GM18870 (cell line): ENCODE data around the gene CNOT6.

ENCODE experiments used
- ATAC-seq: cut with Tn5 transposase; IDR thresholded peaks from one replicate; pipeline ENCODE4 v1.9.1; 2021; ENCODE audit warnings: moderate library complexity; ENCODE audit not compliant: unreplicated experiment

Gene CNOT6

DNA sequence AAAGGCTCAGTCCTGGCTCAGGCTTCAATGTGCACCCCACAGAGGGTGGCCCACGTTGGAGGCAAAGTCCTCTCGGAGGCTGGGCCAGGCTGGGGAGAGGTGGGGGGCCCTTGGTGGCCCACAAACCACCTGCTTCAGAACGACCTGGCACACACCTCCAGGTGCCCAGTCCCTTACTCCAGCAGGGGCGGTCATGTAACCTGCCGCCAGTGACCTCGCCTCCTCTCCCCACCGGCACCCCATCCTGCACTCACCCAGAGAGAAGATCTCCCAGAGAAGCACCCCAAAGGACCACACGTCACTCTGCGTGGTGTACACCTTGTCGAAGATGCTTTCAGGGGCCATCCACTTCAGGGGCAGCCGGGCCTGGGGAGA, 119.6 kb downstream of the CNOT6 start:
- no peak for ATAC-seq

DNA sequence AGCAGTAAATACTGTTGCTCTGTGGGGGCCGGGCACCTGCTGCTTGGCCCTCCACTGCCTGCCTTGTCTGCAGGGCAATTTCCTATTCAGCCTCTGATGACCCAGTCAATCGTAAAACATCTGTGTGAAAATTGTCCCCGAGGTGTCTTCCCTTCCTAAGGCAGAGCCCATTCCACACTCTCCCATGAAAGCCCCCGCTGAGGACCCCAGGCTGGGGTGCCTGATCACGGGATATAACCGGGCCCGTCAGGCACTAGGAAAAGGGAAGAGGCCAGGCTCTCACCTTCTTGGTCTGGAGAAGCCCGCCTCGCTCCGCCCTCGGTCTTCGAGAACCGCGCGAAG, 124.3 kb downstream of the CNOT6 start:
- ATAC-seq, result no peak

DNA sequence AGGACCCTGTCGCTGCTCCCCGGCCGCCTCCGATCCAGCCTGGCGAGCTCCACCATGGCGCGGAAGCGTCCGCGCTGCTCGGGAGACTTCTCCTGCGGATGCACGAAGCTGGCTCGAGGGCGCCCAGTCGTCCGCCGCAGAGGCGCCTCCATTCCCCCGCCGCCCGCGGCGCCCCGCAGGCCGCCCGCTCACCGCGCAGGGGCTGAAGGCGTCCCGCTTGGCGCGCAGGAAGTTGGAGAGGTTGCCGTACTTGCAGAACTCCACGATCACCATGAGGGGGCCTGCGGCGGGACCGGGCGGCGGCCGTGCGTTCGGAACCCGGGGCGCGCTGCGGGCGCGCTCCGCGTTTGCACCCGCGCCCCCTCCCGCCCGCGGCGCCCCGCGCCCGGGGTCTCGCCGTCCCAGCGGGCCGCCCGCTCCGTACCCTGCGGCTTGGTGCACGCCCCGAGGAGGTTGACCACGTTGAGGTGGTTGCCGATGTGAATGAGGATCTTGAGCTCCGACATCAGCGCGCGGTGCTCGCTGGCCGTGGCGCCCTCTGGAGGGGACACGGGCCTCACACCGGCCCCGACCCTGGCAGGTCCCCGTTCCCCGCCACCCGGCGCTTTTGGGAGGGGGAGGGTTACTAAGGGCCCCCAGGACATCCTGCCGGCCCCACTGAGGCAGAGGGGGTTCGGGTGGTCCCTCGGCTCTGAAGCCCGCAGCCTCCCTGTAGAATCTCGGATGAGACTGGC, 124.8 kb downstream of the CNOT6 start:
- no peak for ATAC-seq

DNA sequence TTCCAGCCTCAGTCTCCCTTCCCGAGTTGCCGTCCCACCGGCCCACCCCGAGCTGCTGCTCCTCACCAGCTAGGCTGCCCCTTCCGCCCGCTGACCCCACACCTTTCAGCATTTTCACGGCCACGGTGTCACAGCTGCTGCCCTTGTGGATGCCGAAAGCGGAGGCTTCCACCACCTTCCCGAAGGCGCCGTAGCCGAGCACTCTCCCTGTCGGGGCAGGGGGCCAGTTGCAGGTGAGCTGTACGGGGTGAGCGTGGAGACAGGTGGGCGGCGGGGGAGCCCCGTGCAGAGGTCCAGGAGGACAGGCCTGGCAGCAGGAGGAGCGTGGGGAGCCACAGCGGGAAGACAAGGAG, 125.4 kb downstream of the CNOT6 start:
- ATAC-seq, result no peak

DNA sequence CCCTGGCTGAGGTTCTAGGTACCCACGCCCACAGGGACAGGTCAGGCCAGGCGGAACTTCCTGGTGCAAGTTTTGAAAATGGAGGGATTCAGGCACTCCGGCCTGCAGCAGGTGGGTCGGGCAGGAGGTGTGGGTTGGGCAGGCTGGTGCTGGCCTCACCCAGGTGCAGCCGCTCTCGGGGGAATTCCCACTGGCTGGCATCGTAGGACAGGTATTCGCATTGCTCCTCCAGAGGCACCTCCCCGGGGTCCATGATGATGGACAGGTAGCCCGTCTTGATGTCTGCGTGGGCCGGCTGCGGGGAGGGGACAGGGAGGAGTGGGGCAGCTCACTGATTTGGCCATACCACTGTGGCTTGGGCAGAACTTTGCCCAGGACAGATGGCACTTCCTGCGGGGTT, 125.8 kb downstream of the CNOT6 start:
- ATAC-seq, result no peak

DNA sequence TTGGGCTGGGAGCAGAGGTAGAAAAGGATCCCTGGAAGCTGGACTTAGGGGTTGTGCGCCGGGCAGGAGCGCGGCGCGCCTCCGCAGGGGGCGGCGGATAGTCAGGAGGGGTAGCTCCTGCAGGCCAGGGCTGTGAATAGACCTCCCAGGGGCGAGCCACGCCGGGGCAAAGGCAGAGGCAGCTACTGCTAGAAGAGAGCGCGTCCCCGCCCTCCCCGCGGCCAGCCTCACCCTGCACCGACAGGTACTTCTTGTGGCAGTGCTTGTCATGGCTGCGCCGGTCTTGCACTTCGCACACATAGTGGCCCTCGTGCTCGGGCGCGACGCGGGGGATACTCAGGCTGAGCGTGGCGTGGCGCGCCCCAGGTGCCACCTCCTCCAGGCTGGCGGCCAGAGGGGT, 127.1 kb downstream of the CNOT6 start:
- no peak for ATAC-seq

DNA sequence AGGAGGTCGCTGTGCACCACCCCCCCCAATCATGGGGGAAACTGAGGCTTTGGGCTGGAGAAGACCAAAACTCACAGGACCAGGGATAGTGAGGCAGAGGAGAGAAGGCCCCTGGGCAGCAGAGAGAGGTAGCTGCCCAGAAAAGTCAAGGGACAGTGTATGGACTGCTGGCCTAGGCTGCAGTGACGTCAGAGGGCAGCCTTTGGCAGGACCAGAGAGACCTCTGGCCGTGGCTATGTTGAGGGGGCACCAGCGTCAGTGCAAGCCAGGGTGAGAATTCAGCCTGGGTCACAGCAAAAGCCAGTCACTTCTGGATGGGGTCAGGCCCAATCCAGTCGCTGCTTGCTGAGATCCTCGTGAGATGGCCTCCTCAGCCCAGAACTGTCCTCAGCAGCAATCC, 128.7 kb downstream of the CNOT6 start:
- ATAC-seq, result no peak

DNA sequence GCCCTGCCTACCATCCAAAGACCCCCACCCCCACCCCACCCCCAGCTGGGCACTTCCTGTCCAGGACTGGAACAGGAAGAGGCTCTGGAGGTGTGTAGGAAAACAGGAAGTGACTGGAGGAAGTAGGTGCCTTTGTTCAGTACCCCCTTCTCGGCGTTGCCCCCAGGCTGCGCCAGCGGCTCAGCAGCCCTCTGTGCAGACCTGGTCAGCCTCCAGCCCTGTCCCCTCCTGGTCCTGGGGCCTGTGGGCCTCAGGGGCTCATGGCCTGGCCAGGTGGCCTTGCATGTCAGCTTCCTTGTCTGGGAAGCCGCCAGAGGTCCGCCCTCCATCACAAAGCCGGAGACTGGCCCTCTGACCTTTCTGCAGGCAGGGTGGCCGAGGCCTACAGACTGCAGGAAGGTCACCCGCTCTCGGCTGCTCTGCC, 129.2 kb downstream of the CNOT6 start:
- ATAC-seq, result no peak

DNA sequence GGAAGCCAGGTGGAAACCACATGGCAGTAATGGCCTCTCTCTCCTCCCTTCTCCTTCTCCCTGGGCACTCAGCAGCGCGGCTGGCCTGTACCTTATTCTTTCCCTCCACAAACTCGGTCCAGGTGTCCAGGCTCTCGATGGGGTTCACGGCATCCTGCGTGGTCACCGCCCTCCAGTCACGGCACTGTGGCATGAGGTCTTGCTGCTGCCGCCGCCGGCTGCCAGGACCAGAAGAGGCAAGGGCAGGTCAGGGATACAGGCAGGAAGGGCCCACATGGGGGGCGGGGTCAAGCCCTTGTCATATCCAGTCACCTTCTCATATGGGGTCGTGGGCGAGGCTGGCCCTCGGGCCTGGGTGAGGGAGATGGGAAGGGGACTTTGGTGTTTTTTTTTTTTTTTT, 129.7 kb downstream of the CNOT6 start:
- ATAC-seq, result no peak

DNA sequence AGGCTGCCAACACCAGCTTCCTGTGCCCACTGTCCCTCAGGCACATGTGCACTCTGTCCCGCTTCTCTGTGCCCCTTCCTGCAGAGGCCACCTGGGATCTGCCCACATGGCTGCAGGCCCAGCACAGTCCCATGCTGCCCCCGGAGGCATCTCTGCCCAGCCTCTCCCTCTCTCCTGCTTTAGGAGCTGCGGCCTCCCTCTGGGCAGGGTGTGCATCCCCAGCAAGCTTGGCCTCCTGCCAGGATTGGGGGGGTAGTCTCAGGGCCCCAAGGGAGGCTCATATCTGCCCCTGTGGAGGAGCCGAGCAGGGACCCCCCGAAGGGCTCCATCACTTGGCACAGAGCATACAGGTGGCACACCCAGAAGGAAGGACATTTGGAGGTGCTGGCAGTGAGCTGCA, 130.4 kb downstream of the CNOT6 start:
- no peak for ATAC-seq

DNA sequence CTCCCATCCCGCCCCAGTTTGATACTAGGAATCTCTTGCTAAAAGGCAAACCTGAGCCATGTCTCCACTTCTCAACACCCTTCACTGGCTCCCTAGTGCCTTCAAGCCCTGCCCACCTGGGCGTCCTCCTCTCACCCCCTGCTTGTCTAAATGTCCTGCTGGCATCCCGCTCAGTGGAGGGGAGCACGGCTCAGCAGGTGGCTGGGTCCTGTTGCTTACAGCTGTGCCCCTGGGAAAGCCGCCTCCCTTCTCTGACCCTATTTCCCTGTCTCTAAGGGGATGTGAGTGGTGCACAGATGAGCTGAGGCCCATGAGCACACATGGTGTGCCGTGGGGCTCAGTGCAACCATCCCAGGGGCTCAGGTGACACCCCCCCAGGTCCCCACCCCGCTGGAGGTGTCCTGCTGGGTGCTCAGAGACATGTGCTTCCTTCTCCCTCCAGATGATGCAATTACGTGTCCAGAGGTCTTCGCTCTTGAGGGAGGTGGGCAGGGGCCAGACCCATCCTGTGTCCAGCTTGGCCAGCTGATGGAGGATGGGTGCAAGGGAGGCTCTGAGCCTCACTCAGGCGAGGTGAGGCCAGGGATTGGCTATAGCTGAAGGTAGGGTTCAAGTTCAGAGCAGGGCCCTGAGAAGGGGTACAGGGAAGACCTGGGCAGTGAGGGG, 131.1 kb downstream of the CNOT6 start:
- no peak for ATAC-seq

DNA sequence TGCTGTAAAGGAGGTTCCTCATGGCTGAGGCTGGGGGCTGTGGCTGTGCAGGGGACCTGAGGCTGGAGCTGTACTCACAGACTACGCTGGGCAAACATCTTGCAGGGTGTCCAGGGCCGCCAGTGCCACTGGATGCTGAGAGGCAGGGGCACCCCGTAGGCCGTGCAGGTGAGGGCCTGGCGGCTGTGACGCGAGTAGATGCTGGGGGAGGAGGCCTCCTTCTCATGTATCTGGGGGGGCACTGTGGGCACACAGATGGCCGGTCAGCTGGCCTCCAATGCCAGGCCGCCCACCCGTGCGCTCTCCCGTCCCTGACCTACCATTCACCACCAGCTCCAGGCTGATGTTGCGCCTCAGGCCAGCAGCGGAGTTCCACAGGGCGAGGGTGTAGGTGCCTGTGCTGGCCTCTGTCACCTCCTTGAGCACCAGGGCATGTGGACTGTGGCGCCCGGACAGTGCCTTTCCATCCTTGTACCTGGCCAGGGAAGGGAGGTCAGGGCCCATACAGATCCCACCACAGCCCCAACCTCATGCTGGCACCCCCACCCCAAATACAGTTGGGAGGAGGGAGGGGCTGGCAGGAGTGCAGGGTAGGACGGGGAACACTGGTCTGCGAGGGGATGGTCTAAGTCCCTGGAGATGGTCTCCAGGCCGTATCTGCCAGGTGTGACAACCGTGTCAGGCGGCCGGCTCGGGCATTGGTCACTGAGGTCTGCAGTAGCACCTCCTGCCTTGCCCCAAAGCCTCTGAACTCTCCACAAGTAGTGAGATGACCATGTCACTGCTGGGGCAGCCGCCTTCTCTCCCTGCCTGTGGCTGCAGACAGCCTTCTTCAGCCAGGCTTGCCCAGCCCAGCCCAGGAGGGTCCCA, 131.8 kb downstream of the CNOT6 start:
- no peak for ATAC-seq

DNA sequence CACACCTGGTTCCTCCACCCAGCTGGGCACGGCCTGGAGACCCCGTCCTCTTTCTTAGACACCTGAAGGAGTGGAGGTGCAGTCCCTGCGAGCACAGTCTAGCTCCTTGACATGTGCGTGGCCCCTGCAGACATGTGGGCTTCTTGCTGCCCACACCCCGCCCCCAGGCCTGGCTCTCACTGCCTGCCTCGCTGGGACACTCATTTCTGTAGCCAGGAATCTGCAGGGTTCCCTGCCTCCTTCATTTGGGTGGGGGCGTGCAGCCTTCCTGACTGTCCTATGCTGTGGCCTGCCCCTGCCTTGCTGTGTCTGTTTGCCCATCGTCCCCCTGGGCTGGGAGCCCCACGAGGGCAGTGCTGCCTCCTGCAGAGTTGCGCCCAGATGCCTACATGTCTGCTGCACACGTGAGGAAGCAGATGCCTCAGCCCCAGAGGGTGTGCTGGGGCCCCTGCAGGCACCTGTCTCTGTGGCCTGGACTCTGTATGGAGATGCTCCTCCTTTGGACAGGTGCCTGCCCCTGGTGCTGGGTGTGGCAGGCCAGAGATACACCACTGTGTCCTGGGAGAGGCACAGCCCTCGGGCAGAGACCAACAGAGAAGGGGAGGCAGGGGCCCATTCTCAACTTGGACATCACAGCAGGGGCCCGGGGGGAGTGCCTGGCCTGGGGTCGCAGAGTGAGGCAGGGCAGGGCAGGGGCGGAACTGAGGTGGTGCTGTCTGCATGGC, 132.6 kb downstream of the CNOT6 start:
- no peak for ATAC-seq

DNA sequence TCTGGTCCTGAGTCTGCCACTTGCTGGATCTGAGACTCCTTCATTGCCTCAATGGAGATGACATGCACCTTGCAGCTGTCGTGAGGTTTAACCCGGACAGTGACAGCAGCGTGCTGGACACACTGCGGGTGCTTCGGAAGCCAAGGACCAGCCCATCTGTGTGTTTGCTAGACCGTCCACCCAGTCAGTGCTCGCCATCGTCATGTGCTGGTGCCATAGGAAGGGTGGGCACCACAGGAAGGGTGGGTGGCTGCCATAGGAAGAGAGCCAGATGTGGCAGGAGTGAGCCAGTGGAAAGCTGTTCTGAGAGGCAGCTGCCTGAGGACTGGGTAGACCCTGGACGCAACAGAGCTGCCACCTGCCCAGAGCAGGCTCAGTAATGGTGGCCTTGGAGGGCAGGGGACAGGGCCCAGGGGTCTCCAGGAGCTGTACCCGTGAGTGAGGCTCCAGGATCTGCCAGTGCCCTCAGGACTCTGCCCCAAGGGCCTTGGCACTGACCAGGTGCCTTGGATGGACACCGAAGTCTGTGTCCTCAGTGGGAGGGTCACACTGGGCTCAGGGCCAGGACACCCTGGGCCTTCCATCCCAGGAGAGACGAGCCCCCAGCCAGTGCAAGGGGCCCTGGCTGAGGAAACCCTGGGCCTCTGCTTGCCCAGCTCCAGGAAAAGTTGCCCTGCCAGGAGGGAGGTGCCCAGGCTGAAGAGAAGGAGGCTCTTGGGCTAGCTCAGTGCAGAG, 133.4 kb downstream of the CNOT6 start:
- no peak for ATAC-seq
